Transverse colon (tissue), 4 donors: Measurements from ENCODE around the gene ISX. TPM values are rescaled to one million over a fixed set of nuclear protein-coding genes. Genes with fewer than 3 reads are reported as not detected.

ENCODE experiments used
- DNase-seq: peaks from one replicate; pipeline ENCODE4 v3.0.0-alpha.2; 2019
- H3K27ac ChIP-seq, 4 donors: fragments of 200-600 bp; sonication (generic); 2 replicates each; pipeline ENCODE4 v1.5.1; 2016 to 2018; ENCODE audit warnings: inconsistent platforms in 4 of 4
- H3K27me3 ChIP-seq: fragments of 200-600 bp; sonication (generic); 2 replicates; pipeline ENCODE4 v1.5.1; 2017; ENCODE audit warnings: inconsistent platforms
- H3K36me3 ChIP-seq, 4 donors: fragments of 200-600 bp; sonication (generic); 2 replicates each; pipeline ENCODE4 v1.5.1; 2017 to 2019; ENCODE audit warnings: inconsistent platforms in 4 of 4
- H3K4me1 ChIP-seq, 4 donors: fragments of 200-600 bp; sonication (generic); 2 replicates each; pipeline ENCODE4 v1.5.1; 2017 to 2020; ENCODE audit warnings: inconsistent platforms in 4 of 4
- H3K4me3 ChIP-seq, 4 donors: fragments of 200-600 bp; sonication (generic); 1 replicate in 1 of 4; 2 replicates in 3 of 4; pipeline versions ENCODE4 v1.5.1 to v1.6.1; 2017 to 2019; ENCODE audit warnings: inconsistent platforms in 4 of 4
- H3K9me3 ChIP-seq, 2 donors: fragments of 200-600 bp; sonication (generic); 2 replicates each; pipeline ENCODE4 v1.5.1; 2017 to 2019; ENCODE audit warnings: inconsistent platforms in 2 of 2
- CTCF ChIP-seq, 5 experiments: fragments of 200-600 bp in 3 of 5; fragments of 450-650 bp in 2 of 5; sonication (generic) in 3 of 5; IDR thresholded peaks; 1 replicate in 2 of 5; 2 replicates in 3 of 5; pipeline ENCODE4 v1.5.1; 2016 to 2017; ENCODE audit warnings: antibody characterized with exemption in 5 of 5, inconsistent platforms in 3 of 5, mild to moderate bottlenecking in 2 of 5, moderate library complexity in 1 of 5
- EP300 ChIP-seq: sonication (generic); formaldehyde crosslinking; IDR thresholded peaks from one replicate; pipeline ENCODE4 v1.6.1; 2017; ENCODE audit warnings: antibody characterized with exemption, low read depth
- POLR2A ChIP-seq: fragments of 450-650 bp; IDR thresholded peaks from one replicate; pipeline ENCODE4 v1.6.1; 2016; ENCODE audit warnings: antibody characterized with exemption, mild to moderate bottlenecking, moderate library complexity
- POLR2AphosphoS5 ChIP-seq, 3 donors: sonication (generic); formaldehyde crosslinking; IDR thresholded peaks; one replicate each; pipeline ENCODE4 v1.6.1; 2016; ENCODE audit warnings: antibody characterized with exemption in 3 of 3
- WGBS, 2 donors: methylation state at CpG; one replicate each; pipeline ENCODE4 v1.1.5; 2018; ENCODE audit warnings: low coverage in 1 of 2; 5-methylcytosine and 5-hydroxymethylcytosine counted together
- in situ Hi-C, 4 donors: fragments of 200-750 bp; cut with MboI; loops; one replicate each; pipeline versions ENCODE4 v1.15.0 to v1.15.1; 2017; ENCODE audit warnings: low sequenced_read_pairs in 3 of 4, low pct_ligation_motif_present in 1 of 4, low pct_unique_long_range_greater_than_20kb in 1 of 4
- intact Hi-C: fragments of 100-400 bp; cut with DNase I; formaldehyde crosslinking; loops from one replicate; pipeline ENCODE4 v1.15.1; 2023; ENCODE audit warnings: low total_unique reads
- total RNA-seq, 4 donors: library from RNA; depleted of rRNA; stranded (reverse); fragments of >200 nt; gene quantifications; one replicate each; pipeline ENCODE4 v1.1.0, GENCODE V29; 2016

ISX gene
- total RNA-seq, 4 donors from 2014 or later, result 32.6 to 159 (median 84.4) TPM

GRCh38 chr22:35070451-35071093 is 4.6 kb downstream of the ISX start:
- 61% methylated on average over 2 of the region's 2 CpGs; no CpG with 5 or more reads in 1 of the 2 donors for WGBS, 2 donors
- DNase-seq, result no peak
- no peaks in the 10 kb centered on the region for H3K9me3 ChIP-seq
- in situ Hi-C loops, result no loop called here
- no peaks in the 10 kb centered on the region for H3K27me3 ChIP-seq
- TF ChIP-seq EP300, result no peak
- TF ChIP-seq POLR2AphosphoS5 (IDR thresholded peaks at IDR 0.05), result peak; percentile 20 to 55 (median 47)
- H3K4me1 ChIP-seq, result peaks cover 0 to 21% (median 8%) of the 10 kb centered on the region in 4 donors
- H3K4me3 ChIP-seq, result peak overlapping the region in 2 of 4 donors; percentile 56 to 67
- no peak overlapping the region for H3K27ac ChIP-seq
- intact Hi-C loops, result no loop called here
- H3K36me3 ChIP-seq, result no peaks in the 10 kb centered on the region

- Histone ChIP-seq H3K4me3 (peak overlapping the region in 2 of 4 donors; percentile 2 to 67), H3K9me3 (no peaks in the 10 kb centered on the region), H3K27ac (peak overlapping the region in 1 of 4 donors; percentile 11), H3K27me3 (no peaks in the 10 kb centered on the region), H3K36me3 (no peaks in the 10 kb centered on the region), H3K4me1 (peaks cover 0 to 21% (median 7%) of the 10 kb centered on the region in 4 donors)
- in situ Hi-C loops, result no loop called here
- intact Hi-C loops, result no loop called here
- TF ChIP-seq POLR2AphosphoS5 (IDR thresholded peaks at IDR 0.05) (no peak), POLR2A (no peak), CTCF (IDR thresholded peaks at IDR 0.05) (no peak), EP300 (no peak)
- WGBS, 2 donors, result 42 to 50% methylated on average over 2 to 3 of the region's 3 CpGs
- DNase-seq, result no peak
Observed at GRCh38 chr22:35071784-35072183, 5.8 kb downstream of the ISX start.

GRCh38 chr22:35072925-35073324 is 7.0 kb downstream of the ISX start:
- Histone ChIP-seq H3K27ac (no peak overlapping the region), H3K27me3 (no peaks in the 10 kb centered on the region), H3K4me3 (no peak overlapping the region), H3K36me3 (no peaks in the 10 kb centered on the region), H3K4me1 (peaks cover 0 to 26% (median 7%) of the 10 kb centered on the region in 4 donors), H3K9me3 (no peaks in the 10 kb centered on the region)
- no peak for DNase-seq
- no peak for TF ChIP-seq CTCF (IDR thresholded peaks at IDR 0.05)
- no peak for TF ChIP-seq POLR2AphosphoS5 (IDR thresholded peaks at IDR 0.05)
- TF ChIP-seq EP300, result no peak
- no peak for TF ChIP-seq POLR2A
- WGBS, 2 donors, result 61 to 71% methylated on average over 2 to 4 of the region's 4 CpGs
- in situ Hi-C loops, result no loop called here
- intact Hi-C loops, result no loop called here

- DNase-seq, result no peak
- H3K27ac ChIP-seq, result no peak overlapping the region
- no peaks in the 10 kb centered on the region for H3K9me3 ChIP-seq
- 84 to 89% methylated on average over 1 to 4 of the region's 4 CpGs for WGBS, 2 donors
- no peaks in the 10 kb centered on the region for H3K36me3 ChIP-seq
- H3K4me3 ChIP-seq, result no peak overlapping the region
- in situ Hi-C loops (no loop called here), intact Hi-C loops (no loop called here)
- no peaks in the 10 kb centered on the region for H3K27me3 ChIP-seq
- H3K4me1 ChIP-seq, result peaks cover 0 to 26% (median 7%) of the 10 kb centered on the region in 4 donors
- TF ChIP-seq POLR2AphosphoS5 (IDR thresholded peaks at IDR 0.05) (no peak), EP300 (no peak), CTCF (IDR thresholded peaks at IDR 0.05) (no peak), POLR2A (no peak)
Observed at GRCh38 chr22:35074583-35074982, 8.6 kb downstream of the ISX start.

GRCh38 chr22:35076630-35077029 is 10.7 kb downstream of the ISX start:
- in situ Hi-C loops (no loop called here), intact Hi-C loops (no loop called here)
- Histone ChIP-seq H3K27ac (no peak overlapping the region), H3K4me1 (peaks cover 0 to 12% (median under 1%) of the 10 kb centered on the region in 4 donors), H3K27me3 (no peaks in the 10 kb centered on the region), H3K36me3 (peaks cover 0 to 4% (median 0%) of the 10 kb centered on the region in 4 donors), H3K9me3 (no peaks in the 10 kb centered on the region), H3K4me3 (no peak overlapping the region)
- no peak for TF ChIP-seq POLR2AphosphoS5 (IDR thresholded peaks at IDR 0.05)
- TF ChIP-seq CTCF (IDR thresholded peaks at IDR 0.05), result no peak
- no peak for TF ChIP-seq EP300
- TF ChIP-seq POLR2A, result no peak
- 83% methylated on average over 6 of the region's 6 CpGs; no CpG with 5 or more reads in 1 of the 2 donors for WGBS, 2 donors
- no peak for DNase-seq
